IMR-90 (cell line): ENCODE data around the gene TUBGCP2. TPM values are rescaled to one million over a fixed set of nuclear protein-coding genes. Genes with fewer than 3 reads are reported as not detected.

ENCODE experiments used
- ATAC-seq: fragments of 200-7000 bp; cut with Tn5 transposase; 2 replicates; pipeline ENCODE4 v1.9.1; 2020; ENCODE audit warnings: low read depth, mild to moderate bottlenecking, moderate library complexity
- BruUV-seq: library from RNA; stranded (reverse); fragments of 400-500 nt; replicated peaks from 2 replicates; lab custom pipeline; 2021; lab: Mats Ljungman, UMichigan
- CTCF ChIA-PET: fragments of 300-600 bp; formaldehyde crosslinking; extraction: SDS; loops from one replicate; lab custom pipeline; 2021; ENCODE audit warnings: antibody characterized with exemption; lab: Yijun Ruan, JAX
- POLR2A ChIA-PET: fragments of 300-600 bp; sonication (Branson Sonifier 250); formaldehyde crosslinking; loops from one replicate; lab custom pipeline; 2022; ENCODE audit warnings: antibody characterized with exemption; ENCODE audit not compliant: unreplicated experiment; lab: Charles Lee
- DNase-seq: peaks from one replicate; pipeline ENCODE4 v3.0.0; 2013
- H2AFZ ChIP-seq: replicated peaks from 2 replicates; pipeline ENCODE3; 2013; ENCODE audit warnings: low read length, mild to moderate bottlenecking; ENCODE audit not compliant: poor library complexity
- H2AK5ac ChIP-seq: 2 replicates; pipeline ENCODE4 v1.6.1; 2013; ENCODE audit warnings: low read depth, low read length, inconsistent platforms
- H2AK9ac ChIP-seq: replicated peaks from 2 replicates; pipeline ENCODE3; 2013; ENCODE audit warnings: mild to moderate bottlenecking, low read depth, low read length, moderate library complexity; ENCODE audit not compliant: poor library complexity
- H2BK120ac ChIP-seq: 2 replicates; pipeline ENCODE4 v1.6.1; 2013; ENCODE audit warnings: low read depth, low read length, inconsistent platforms
- H2BK15ac ChIP-seq: 3 replicates; pipeline ENCODE4 v1.6.1; 2013; ENCODE audit warnings: low read depth, low read length, inconsistent platforms
- H2BK20ac ChIP-seq: 2 replicates; pipeline ENCODE4 v1.6.1; 2013; ENCODE audit warnings: low read depth, mild to moderate bottlenecking, inconsistent platforms, low read length, moderate library complexity
- H2BK5ac ChIP-seq: 2 replicates; pipeline ENCODE4 v1.6.1; 2013; ENCODE audit warnings: mild to moderate bottlenecking, low read depth, low read length, inconsistent platforms; ENCODE audit not compliant: poor library complexity, severe bottlenecking
- H3K14ac ChIP-seq: replicated peaks from 2 replicates; pipeline ENCODE4 v1.6.1; 2013; ENCODE audit warnings: low read depth, low read length, inconsistent platforms
- H3K18ac ChIP-seq: 2 replicates; pipeline ENCODE4 v1.6.1; 2013; ENCODE audit warnings: low read depth, low read length, control low read depth
- H3K23ac ChIP-seq: 2 replicates; pipeline ENCODE4 v1.6.1; 2013; ENCODE audit warnings: low read depth, low read length, inconsistent platforms
- H3K27ac ChIP-seq: 2 replicates; pipeline ENCODE4 v1.5.1; 2013; ENCODE audit warnings: mild to moderate bottlenecking, control low read depth, low read length; ENCODE audit not compliant: insufficient read depth
- H3K27me3 ChIP-seq: 2 replicates; pipeline ENCODE4 v1.6.1; 2013; ENCODE audit warnings: low read length; ENCODE audit not compliant: control insufficient read depth, insufficient read depth
- H3K36me3 ChIP-seq: 2 replicates; pipeline ENCODE4 v1.6.1; 2013; ENCODE audit warnings: low read length, mixed read lengths; ENCODE audit not compliant: control insufficient read depth, insufficient read depth
- H3K4ac ChIP-seq: 2 replicates; pipeline ENCODE4 v1.6.1; 2013; ENCODE audit warnings: low read depth, low read length, inconsistent platforms
- H3K4me1 ChIP-seq: 2 replicates; pipeline ENCODE4 v1.6.1; 2013; ENCODE audit warnings: low read length, mixed read lengths; ENCODE audit not compliant: control insufficient read depth, insufficient read depth
- H3K4me2 ChIP-seq: 2 replicates; pipeline ENCODE4 v1.6.1; 2013; ENCODE audit warnings: low read depth, mild to moderate bottlenecking, control low read depth, low read length, moderate library complexity
- H3K4me3 ChIP-seq: 2 replicates; pipeline ENCODE4 v1.5.1; 2013; ENCODE audit warnings: low read depth, mild to moderate bottlenecking, control low read depth, low read length, moderate library complexity; ENCODE audit not compliant: insufficient read depth
- H3K56ac ChIP-seq: 2 replicates; pipeline ENCODE4 v1.6.1; 2013; ENCODE audit warnings: low read length, inconsistent platforms; ENCODE audit not compliant: insufficient read depth; ENCODE audit errors: extremely low read depth
- H3K79me1 ChIP-seq, 2 experiments: 2 replicates each; pipeline ENCODE4 v1.6.1; 2013; ENCODE audit warnings: low read length in 2 of 2, inconsistent platforms in 1 of 2, low read depth in 1 of 2
- H3K9ac ChIP-seq: 2 replicates; pipeline ENCODE4 v1.6.1; 2013; ENCODE audit warnings: low read depth, low read length, control low read depth
- H3K9me1 ChIP-seq: 2 replicates; pipeline ENCODE4 v1.6.1; 2013; ENCODE audit warnings: low read length, inconsistent platforms; ENCODE audit not compliant: insufficient read depth
- H3K9me3 ChIP-seq: 2 replicates; pipeline ENCODE4 v1.6.1; 2013; ENCODE audit warnings: low read length; ENCODE audit not compliant: control insufficient read depth, insufficient read depth
- H4K20me1 ChIP-seq: 2 replicates; pipeline ENCODE4 v1.6.1; 2013; ENCODE audit warnings: low read length, inconsistent platforms; ENCODE audit not compliant: insufficient read depth
- H4K5ac ChIP-seq: 2 replicates; pipeline ENCODE4 v1.6.1; 2013; ENCODE audit warnings: mild to moderate bottlenecking, low read depth, low read length, control low read depth
- H4K8ac ChIP-seq, 2 experiments: 2 replicates each; pipeline ENCODE4 v1.6.1; 2013; ENCODE audit warnings: low read depth in 2 of 2, low read length in 2 of 2, control low read depth in 1 of 2, inconsistent platforms in 1 of 2
- H4K91ac ChIP-seq: 2 replicates; pipeline ENCODE4 v1.6.1; 2013; ENCODE audit warnings: low read depth, low read length, inconsistent platforms; ENCODE audit not compliant: insufficient read depth
- FOS ChIP-seq: fragments of 150-350 bp; IDR thresholded peaks from 2 replicates; pipeline ENCODE4 v1.6.1; 2016; ENCODE audit warnings: low read depth, low read length
- WGBS, 2 experiments: methylation state at CpG; one replicate each; pipeline versions ENCODE4 v1.1.5 to v1.1.7; 2013; ENCODE audit warnings: missing lambda C conversion rate in 2 of 2; ENCODE audit not compliant: insufficient read length in 1 of 2; ENCODE audit errors: extremely low coverage in 2 of 2; 5-methylcytosine and 5-hydroxymethylcytosine counted together
- dilution Hi-C: fragments of 300-500 bp; cut with HindIII; formaldehyde crosslinking; loops from one replicate; pipeline ENCODE4 v1.14.3; 2018; ENCODE audit warnings: low sequenced_read_pairs; ENCODE audit not compliant: unreplicated experiment
- in situ Hi-C: fragments of 300-500 bp; cut with MboI; formaldehyde crosslinking; loops from 3 replicates; pipeline ENCODE4 v1.14.3; 2019; ENCODE audit warnings: low sequenced_read_pairs, inconsistent platforms, mixed read lengths
- intact Hi-C: fragments of 100-400 bp; cut with micrococcal nuclease; formaldehyde crosslinking; loops from 2 replicates; pipeline ENCODE4 v1.10.0; 2022
- polyA plus RNA-seq, 3 experiments: library from polyadenylated mRNA; depleted of rRNA; stranded (reverse); fragments of >200 nt; gene quantifications; 2 replicates each; pipeline ENCODE4 v1.2.3, GENCODE V29; 2012; ENCODE audit warnings: low replicate concordance in 1 of 3
- total RNA-seq: library from RNA; depleted of rRNA; stranded (reverse); fragments of >200 nt; gene quantifications from 2 replicates; pipeline ENCODE4 v1.2.3, GENCODE V29; 2012

TUBGCP2 gene
- total and polyA plus RNA-seq, 2 of the 4 experiments (the other 2 are of a cell fraction) = 48.1 to 72.6 TPM

DNA sequence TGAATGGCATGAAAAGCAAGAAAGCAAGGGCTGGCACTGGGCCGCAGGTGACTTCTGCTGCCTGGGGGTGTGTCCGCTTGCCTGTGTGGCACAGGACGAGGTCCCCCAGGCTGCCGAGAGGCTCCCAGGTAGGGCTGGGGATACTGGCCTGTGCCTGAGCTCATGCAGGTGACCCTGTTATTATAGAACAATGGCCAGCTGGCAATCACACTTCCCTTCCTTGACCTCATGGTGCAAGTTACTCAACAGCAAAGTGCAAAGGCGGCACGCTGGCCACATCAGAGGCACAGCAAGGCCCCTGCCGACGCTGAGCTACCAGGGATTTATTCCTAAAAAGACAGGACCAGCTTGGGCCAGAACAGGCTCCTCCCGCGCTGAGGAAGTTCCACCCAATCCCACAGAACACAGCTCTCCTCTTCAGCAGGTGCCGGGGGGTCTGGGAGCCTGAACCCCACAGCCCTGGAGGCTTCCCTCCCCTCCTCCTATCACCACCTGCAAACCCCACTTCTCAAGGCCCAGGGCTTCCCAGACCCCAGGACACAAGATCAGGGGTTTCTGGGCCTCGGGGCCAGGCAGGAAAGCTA, 30.6 kb downstream of the TUBGCP2 start:
- no peak for DNase-seq
- H2AK9ac ChIP-seq = no peak overlapping the region
- H4K91ac ChIP-seq = no peak overlapping the region
- intact Hi-C loops = no loop called here
- in situ Hi-C loops = no loop called here
- no peak overlapping the region for H3K4ac ChIP-seq
- ChIA-PET CTCF (no interaction called here), POLR2A (no interaction called here)
- H3K4me2 ChIP-seq = no peak overlapping the region
- 0 out of 2 replicates have a peak overlapping the region, but pooled peaks have one; percentile 9 for H2AK5ac ChIP-seq
- H3K9me3 ChIP-seq = no peaks in the 10 kb centered on the region
- H3K4me3 ChIP-seq = no peak overlapping the region
- H3K27me3 ChIP-seq = peaks cover 9% of the 10 kb centered on the region
- no TSS peak for BruUV-seq
- no peak overlapping the region for H4K5ac ChIP-seq
- no peak overlapping the region for H3K18ac ChIP-seq
- no peak overlapping the region for H2BK120ac ChIP-seq
- dilution Hi-C loops = no loop called here
- H2BK5ac ChIP-seq = no peak overlapping the region
- no peak for ATAC-seq
- H3K14ac ChIP-seq = no peak overlapping the region
- H2AFZ ChIP-seq = peak overlapping the region; percentile 75
- WGBS, 2 experiments = 67% methylated on average over 1 of the region's 12 CpGs; no CpG with 5 or more reads in 1 of the 2 experiments
- 0 out of 2 replicates have a peak, but pooled peaks cover 4% of the 10 kb centered on the region for H3K9me1 ChIP-seq
- peaks cover 0 to 3% of the 10 kb centered on the region in 2 experiments; a peak in 1 of 4 replicates for H3K79me1 ChIP-seq
- H3K56ac ChIP-seq = no peak overlapping the region
- H2BK20ac ChIP-seq = no peak overlapping the region
- peaks cover 10% of the 10 kb centered on the region for H3K4me1 ChIP-seq
- no peak overlapping the region for H4K8ac ChIP-seq
- H4K20me1 ChIP-seq = peaks cover 7% of the 10 kb centered on the region; the same call in 1 of the 2 replicates
- H3K27ac ChIP-seq = no peak overlapping the region
- H2BK15ac ChIP-seq = no peak overlapping the region
- no peak overlapping the region for H3K23ac ChIP-seq
- H3K9ac ChIP-seq = no peak overlapping the region
- no peak for TF ChIP-seq FOS
- H3K36me3 ChIP-seq = peaks cover 33% of the 10 kb centered on the region
